H1 (cell line): ENCODE results near the gene CACNG4. TPM values are rescaled to one million over a fixed set of nuclear protein-coding genes. Genes with fewer than 3 reads are reported as not detected.

Experiments used
- CTCF ChIA-PET: fragments of 300-600 bp; sonication (Branson Sonifier 250); formaldehyde crosslinking; loops from one replicate; lab custom pipeline; 2021; ENCODE audit not compliant: partially characterized antibody; lab: Charles Lee
- POLR2A ChIA-PET: fragments of 300-600 bp; sonication (Branson Sonifier 250); formaldehyde crosslinking; loops from one replicate; lab custom pipeline; 2021; ENCODE audit warnings: inconsistent platforms; ENCODE audit not compliant: partially characterized antibody; lab: Charles Lee
- DNase-seq, 2 experiments: peaks; one replicate each; pipeline versions ENCODE4 v3.0.0 to v3.0.0-alpha.2; 2010 to 2022; ENCODE audit warnings: low spot score in 2 of 2, low read depth in 1 of 2, mixed read lengths in 1 of 2
- FAIRE-seq: peaks from 2 replicates; lab custom pipeline; 2011; peaks lifted over from hg19 to GRCh38; lab: Jason Lieb, UNC
- H2AFZ ChIP-seq: 2 replicates; pipeline ENCODE4 v1.8.1; 2012; ENCODE audit warnings: low read length, inconsistent platforms
- H2AK5ac ChIP-seq: 2 replicates; pipeline ENCODE4 v1.6.1; 2013; ENCODE audit warnings: low read depth, low read length
- H2BK120ac ChIP-seq: replicated peaks from 2 replicates; pipeline ENCODE3; 2013; ENCODE audit warnings: low read depth, low read length, inconsistent platforms
- H2BK12ac ChIP-seq: 2 replicates; pipeline ENCODE4 v1.6.1; 2013; ENCODE audit warnings: low read depth, low read length
- H2BK15ac ChIP-seq: 2 replicates; pipeline ENCODE4 v1.6.1; 2013; ENCODE audit warnings: low read length
- H2BK20ac ChIP-seq: 2 replicates; pipeline ENCODE4 v1.6.1; 2013; ENCODE audit warnings: low read length
- H2BK5ac ChIP-seq: 2 replicates; pipeline ENCODE4 v1.6.1; 2013; ENCODE audit warnings: low read depth, low read length
- H3K14ac ChIP-seq: 2 replicates; pipeline ENCODE4 v1.6.1; 2013; ENCODE audit warnings: inconsistent platforms; ENCODE audit not compliant: insufficient read length
- H3K18ac ChIP-seq: 2 replicates; pipeline ENCODE4 v1.6.1; 2013; ENCODE audit warnings: low read length; ENCODE audit errors: extremely low read depth
- H3K23ac ChIP-seq: 2 replicates; pipeline ENCODE4 v1.6.1; 2013; ENCODE audit warnings: inconsistent platforms; ENCODE audit not compliant: insufficient read length
- H3K23me2 ChIP-seq: 2 replicates; pipeline ENCODE4 v1.6.1; 2013; ENCODE audit warnings: low read depth, low read length
- H3K27ac ChIP-seq: 2 replicates; pipeline ENCODE4 v1.6.1; 2011; ENCODE audit warnings: low read depth, low read length, inconsistent platforms
- H3K27me3 ChIP-seq, 4 experiments: replicated peaks in 1 of 4; 1 replicate in 1 of 4; 2 replicates in 3 of 4; pipeline versions ENCODE4 v1.6.1 to v1.8.1; 2011 to 2013; ENCODE audit warnings: low read length in 3 of 4, mild to moderate bottlenecking in 3 of 4, inconsistent platforms in 2 of 4, mixed read lengths in 2 of 4, moderate library complexity in 1 of 4; ENCODE audit not compliant: control insufficient read depth in 3 of 4, insufficient read depth in 3 of 4; ENCODE audit errors: extremely low read depth in 1 of 4
- H3K36me3 ChIP-seq, 4 experiments: 2 replicates each; pipeline versions ENCODE4 v1.6.1 to v1.8.1; 2011 to 2013; ENCODE audit warnings: mild to moderate bottlenecking in 4 of 4, low read length in 3 of 4, moderate library complexity in 2 of 4, control low read depth in 1 of 4, inconsistent platforms in 1 of 4; ENCODE audit not compliant: insufficient read depth in 4 of 4, control insufficient read depth in 2 of 4
- H3K4ac ChIP-seq: replicated peaks from 2 replicates; pipeline ENCODE3; 2013; ENCODE audit warnings: low read length, low read depth, mixed read lengths, inconsistent platforms; ENCODE audit not compliant: insufficient read length
- H3K4me1 ChIP-seq, 4 experiments: replicated peaks in 1 of 4; 1 replicate in 1 of 4; 2 replicates in 3 of 4; pipeline versions ENCODE4 v1.6.1 to v1.8.1; 2011 to 2013; ENCODE audit warnings: low read length in 3 of 4, inconsistent platforms in 2 of 4, mixed read lengths in 1 of 4; ENCODE audit not compliant: insufficient read depth in 4 of 4, control insufficient read depth in 3 of 4
- H3K4me2 ChIP-seq, 2 experiments: 2 replicates each; pipeline versions ENCODE4 v1.6.1 to v1.8.1; 2011 to 2013; ENCODE audit warnings: low read depth in 2 of 2, low read length in 2 of 2, control low read depth in 1 of 2, inconsistent platforms in 1 of 2, mild to moderate bottlenecking in 1 of 2; ENCODE audit not compliant: insufficient read depth in 1 of 2
- H3K4me3 ChIP-seq, 4 experiments: fragments of 200-600, 300-600 bp in 1 of 4; sonication (generic), shearing (Covaris generic), sonication (Bioruptor Twin) in 1 of 4; 2 replicates each; pipeline versions ENCODE4 v1.5.1 to v1.8.1; 2011 to 2016; ENCODE audit warnings: low read length in 4 of 4, low read depth in 3 of 4, control low read depth in 2 of 4, inconsistent platforms in 2 of 4, mild to moderate bottlenecking in 2 of 4, mixed read lengths in 1 of 4, moderate library complexity in 1 of 4; ENCODE audit not compliant: insufficient read depth in 2 of 4; ENCODE audit errors: extremely low read depth in 1 of 4
- H3K56ac ChIP-seq: replicated peaks from 2 replicates; pipeline ENCODE3; 2013; ENCODE audit warnings: low read depth, mild to moderate bottlenecking, mixed read lengths, low read length, inconsistent platforms; ENCODE audit not compliant: insufficient read length
- H3K79me1 ChIP-seq: 2 replicates; pipeline ENCODE4 v1.6.1; 2013; ENCODE audit warnings: low read depth, low read length, control low read depth
- H3K79me2 ChIP-seq, 2 experiments: 2 replicates each; pipeline versions ENCODE4 v1.6.1 to v1.8.1; 2012 to 2013; ENCODE audit warnings: low read length in 2 of 2, mild to moderate bottlenecking in 2 of 2, inconsistent platforms in 1 of 2; ENCODE audit not compliant: insufficient read depth in 2 of 2, control insufficient read depth in 1 of 2
- H3K9ac ChIP-seq, 4 experiments: replicated peaks in 1 of 4; 1 replicate in 1 of 4; 2 replicates in 3 of 4; pipeline versions ENCODE4 v1.6.1 to v1.8.1; 2011 to 2013; ENCODE audit warnings: low read depth in 3 of 4, low read length in 3 of 4, control low read depth in 2 of 4, mild to moderate bottlenecking in 2 of 4, moderate library complexity in 2 of 4, inconsistent platforms in 1 of 4; ENCODE audit errors: extremely low read depth in 1 of 4
- H3K9me3 ChIP-seq, 2 experiments: 2 replicates each; pipeline versions ENCODE4 v1.6.1 to v1.8.1; 2012 to 2013; ENCODE audit warnings: mild to moderate bottlenecking in 2 of 2, moderate library complexity in 2 of 2, control low read depth in 1 of 2, inconsistent platforms in 1 of 2, low read depth in 1 of 2, low read length in 1 of 2, mixed read lengths in 1 of 2; ENCODE audit not compliant: insufficient read depth in 2 of 2
- H4K20me1 ChIP-seq, 2 experiments: replicated peaks in 1 of 2; 2 replicates each; pipeline versions ENCODE3 to v1.8.1; 2011 to 2013; ENCODE audit warnings: inconsistent platforms in 2 of 2, low read length in 2 of 2, mild to moderate bottlenecking in 1 of 2; ENCODE audit not compliant: insufficient read depth in 2 of 2, control insufficient read depth in 1 of 2
- H4K5ac ChIP-seq: 2 replicates; pipeline ENCODE4 v1.6.1; 2013; ENCODE audit warnings: low read length, low read depth, mixed read lengths, inconsistent platforms; ENCODE audit not compliant: insufficient read length
- H4K8ac ChIP-seq: 2 replicates; pipeline ENCODE4 v1.8.0; 2013; ENCODE audit warnings: mild to moderate bottlenecking, moderate library complexity, low read length, inconsistent platforms; ENCODE audit not compliant: insufficient read depth; ENCODE audit errors: extremely low read depth
- H4K91ac ChIP-seq: replicated peaks from 2 replicates; pipeline ENCODE3; 2013; ENCODE audit warnings: low read length, mixed read lengths, inconsistent platforms; ENCODE audit not compliant: insufficient read length
- BCL11A ChIP-seq, 2 experiments: IDR thresholded peaks; one replicate each; pipeline ENCODE4 v1.6.1; 2011; ENCODE audit warnings: low read depth in 2 of 2, low read length in 2 of 2, mild to moderate bottlenecking in 2 of 2
- HDAC6 ChIP-seq: IDR thresholded peaks from one replicate; pipeline ENCODE4 v1.7.1; 2012; ENCODE audit warnings: low read depth, mild to moderate bottlenecking, inconsistent platforms, low read length, moderate library complexity
- KDM1A ChIP-seq: fragments of 200-600, 300-600 bp; sonication (generic); IDR thresholded peaks from 2 replicates; pipeline ENCODE4 v1.7.1; 2016; ENCODE audit warnings: mild to moderate bottlenecking, low read length, borderline replicate concordance
- SIX5 ChIP-seq: IDR thresholded peaks from 2 replicates; pipeline ENCODE4 v1.6.1; 2011; ENCODE audit warnings: mild to moderate bottlenecking, low read depth, low read length
- SP4 ChIP-seq: IDR thresholded peaks from 2 replicates; pipeline ENCODE4 v1.6.1; 2012; ENCODE audit warnings: low read length, inconsistent platforms
- TAF7 ChIP-seq: optimal IDR thresholded peaks from 2 replicates; pipeline ENCODE3; 2011; ENCODE audit warnings: low read depth, mild to moderate bottlenecking, inconsistent platforms, low read length, moderate library complexity, borderline replicate concordance
- TCF12 ChIP-seq: IDR thresholded peaks from 2 replicates; pipeline ENCODE4 v1.6.1; 2011; ENCODE audit warnings: low read depth, mild to moderate bottlenecking, low read length
- YY1 ChIP-seq: IDR thresholded peaks from 2 replicates; pipeline ENCODE4 v1.6.1; 2011; ENCODE audit warnings: low read depth, mild to moderate bottlenecking, low read length
- polyA plus RNA-seq, 7 experiments: library from polyadenylated mRNA; depleted of rRNA in 3 of 7; stranded (reverse) in 5 of 7; unstranded in 2 of 7; fragments of >200 nt in 5 of 7; fragments of 200-250 nt in 2 of 7; gene quantifications; 1 replicate in 5 of 7; 2 replicates in 1 of 7; 4 replicates in 1 of 7; pipeline versions ENCODE4 v1.2.1 to v1.2.3, GENCODE V29; 2011 to 2013; ENCODE audit warnings: missing spikeins in 2 of 7, mixed read lengths in 2 of 7
- total RNA-seq: library from RNA; stranded (reverse); fragmentation: NEBNext Ultra II Directional; extraction: Animal tissue kit (Norgen Biotek cat#: 25700); gene quantifications from 2 replicates; pipeline ENCODE4 v1.2.1, GENCODE V29; 2021
- TF ChIP-seq, protein P1 (sequence below): IDR thresholded peaks from 2 replicates; pipeline ENCODE4 v1.6.1; 2011; ENCODE audit warnings: low read length, improper control_type of control experiment

Gene CACNG4
- total and polyA plus RNA-seq, 2 of the 8 experiments (the other 6 are each of a cell fraction or from before 2014, with no cell fraction given): 3.6 to 5.6 TPM

DNA sequence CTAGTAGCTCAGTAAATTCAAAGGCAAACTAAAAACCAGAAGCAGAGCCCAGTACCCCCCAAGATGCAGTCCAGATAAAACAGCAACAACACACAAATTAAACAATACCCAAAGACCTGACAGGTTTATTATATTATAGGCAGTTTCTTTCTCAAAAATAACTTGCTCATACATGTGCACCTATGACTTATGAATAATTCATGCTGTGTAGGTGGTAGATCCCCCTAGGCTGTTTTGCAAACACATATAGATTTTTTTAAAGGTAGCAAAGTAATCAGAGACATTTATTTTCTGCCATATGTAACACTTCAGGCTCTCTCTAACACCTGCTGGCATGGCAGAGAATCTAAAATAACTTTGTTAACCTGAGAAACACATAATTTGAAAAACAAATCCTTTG lies 107.1 kb downstream of the CACNG4 start:
- Histone ChIP-seq H2BK5ac (no peak overlapping the region), H2BK20ac (no peak overlapping the region), H2BK120ac (no peak overlapping the region), H2AFZ (no peak overlapping the region), H3K4ac (no peak overlapping the region), H3K79me2 (no peaks in the 10 kb centered on the region), H3K14ac (no peak overlapping the region), H3K27ac (no peak overlapping the region), H4K8ac (no peak overlapping the region), H2BK12ac (no peak overlapping the region), H4K91ac (no peak overlapping the region), H4K5ac (no peak overlapping the region), H2BK15ac (no peak overlapping the region), H3K56ac (no peak overlapping the region), H4K20me1 (no peaks in the 10 kb centered on the region), H3K23ac (no peak overlapping the region), H3K4me3 (no peak overlapping the region), H3K9me3 (no peaks in the 10 kb centered on the region), H3K27me3 (no peaks in the 10 kb centered on the region), H3K79me1 (no peaks in the 10 kb centered on the region), H3K23me2 (no peaks in the 10 kb centered on the region), H3K4me1 (no peaks in the 10 kb centered on the region; a peak in 1 of 7 replicates), H2AK5ac (no peak overlapping the region), H3K4me2 (no peak overlapping the region), H3K18ac (no peak overlapping the region), H3K36me3 (no peaks in the 10 kb centered on the region), H3K9ac (no peak overlapping the region)
- ChIA-PET CTCF (interaction anchor here (0.8 to 0.9 kb wide), 2 partner anchors 10 to 70 kb away, joined by 3 to 5 read pairs; no protein-coding TSS in a partner anchor), POLR2A (no interaction called here)
- FAIRE-seq: no peak
- no peak for DNase-seq
- TF ChIP-seq HDAC6 (no peak), TCF12 (no peak), TAF7 (no peak), BCL11A (IDR thresholded peaks at IDR 0.05; ENCODE audit: low read depth in 2 of 2, low read length in 2 of 2) (no peak), KDM1A (no peak), SIX5 (no peak), SP4 (no peak), YY1 (no peak)
- TF ChIP-seq, protein P1, sequence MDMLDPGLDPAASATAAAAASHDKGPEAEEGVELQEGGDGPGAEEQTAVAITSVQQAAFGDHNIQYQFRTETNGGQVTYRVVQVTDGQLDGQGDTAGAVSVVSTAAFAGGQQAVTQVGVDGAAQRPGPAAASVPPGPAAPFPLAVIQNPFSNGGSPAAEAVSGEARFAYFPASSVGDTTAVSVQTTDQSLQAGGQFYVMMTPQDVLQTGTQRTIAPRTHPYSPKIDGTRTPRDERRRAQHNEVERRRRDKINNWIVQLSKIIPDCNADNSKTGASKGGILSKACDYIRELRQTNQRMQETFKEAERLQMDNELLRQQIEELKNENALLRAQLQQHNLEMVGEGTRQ: no peak
